Retina (tissue), 1 donor: ENCODE measurements around the gene TENM4.

Experiments used
- DNase-seq: peaks from one replicate; pipeline ENCODE4 v3.0.0-alpha.2; 2016

The TENM4 gene

DNA sequence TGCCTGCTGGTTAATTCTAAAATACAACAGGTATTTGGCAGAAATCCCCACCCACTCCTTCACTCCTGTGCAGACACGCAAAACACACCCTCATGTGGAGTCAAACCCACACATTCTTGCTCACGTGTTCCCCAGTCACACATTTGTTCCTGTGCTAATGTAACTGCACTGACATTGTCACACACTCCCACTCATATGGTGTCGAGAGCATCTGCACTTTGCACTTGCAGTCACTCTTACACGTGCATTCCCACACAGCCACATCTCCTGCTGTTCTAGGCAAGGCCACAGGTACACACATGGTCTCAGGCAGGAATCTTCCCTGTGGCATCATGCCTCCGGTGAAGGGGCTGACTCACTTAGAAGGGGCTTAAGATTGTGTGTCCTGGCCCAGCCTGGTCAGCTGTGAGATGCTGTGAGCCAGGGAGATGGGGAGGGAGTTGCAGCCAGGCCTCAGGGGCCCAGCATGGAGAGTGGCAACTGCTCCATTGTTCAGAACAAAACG lies 395.0 kb downstream of the TENM4 start:
- peak; percentile 66 for DNase-seq

DNA sequence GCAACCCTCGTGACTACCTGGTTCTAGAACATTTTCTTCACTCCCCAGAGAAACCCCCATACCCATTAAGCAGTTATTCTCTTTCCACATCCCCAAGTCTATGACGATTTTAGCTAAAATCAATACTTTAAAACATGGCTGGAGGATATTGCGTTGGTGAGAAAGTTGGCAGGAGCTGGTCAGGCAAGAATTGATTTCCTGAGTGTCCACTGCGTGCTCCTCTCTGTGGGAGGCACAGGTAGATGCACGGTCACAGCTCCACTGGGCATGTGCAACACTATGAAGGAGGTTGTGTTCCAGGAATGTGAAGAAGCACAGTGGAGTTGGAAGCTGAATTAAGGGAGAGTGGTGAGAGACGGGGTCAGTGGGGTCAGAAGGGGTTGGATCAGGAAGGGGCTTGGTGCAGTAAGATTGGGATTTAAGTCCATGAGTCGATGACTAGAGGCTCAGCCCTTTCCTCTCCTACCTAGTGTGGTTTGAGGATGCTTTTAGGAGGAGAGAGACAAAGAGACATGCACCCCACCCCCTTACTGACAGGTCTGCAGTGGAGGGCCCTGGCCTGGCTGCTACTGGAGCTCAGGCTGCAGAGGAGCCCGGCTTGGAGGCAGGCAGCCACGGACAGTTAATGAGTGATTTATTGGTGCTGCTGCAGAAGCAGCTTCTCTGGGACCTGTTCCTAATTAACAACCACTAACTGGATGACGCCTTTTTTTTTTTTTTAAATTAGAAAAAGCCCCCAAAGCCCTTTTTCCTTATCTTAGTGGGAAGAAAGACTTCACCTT lies 395.6 kb downstream of the TENM4 start:
- peak; percentile 57 for DNase-seq

DNA sequence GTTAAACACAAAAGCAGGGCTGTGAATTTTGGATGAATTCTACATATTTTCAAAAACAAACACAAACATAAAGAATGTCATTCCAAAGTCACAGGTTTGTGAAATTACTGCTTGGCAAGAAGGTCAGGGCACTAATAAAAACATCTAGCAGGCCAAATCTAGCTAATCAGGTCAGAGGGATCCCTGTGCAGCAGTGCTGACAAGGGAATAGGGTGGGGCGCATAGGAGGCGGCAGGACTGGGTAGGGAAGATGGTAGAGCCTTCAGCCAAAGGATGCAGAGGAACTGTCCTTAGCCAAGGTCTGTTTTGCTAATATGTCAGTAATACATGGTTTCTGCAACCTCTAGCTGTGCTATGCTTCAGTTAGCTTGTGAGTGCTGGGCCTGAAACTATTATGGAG lies 396.6 kb downstream of the TENM4 start:
- no peak for DNase-seq

DNA sequence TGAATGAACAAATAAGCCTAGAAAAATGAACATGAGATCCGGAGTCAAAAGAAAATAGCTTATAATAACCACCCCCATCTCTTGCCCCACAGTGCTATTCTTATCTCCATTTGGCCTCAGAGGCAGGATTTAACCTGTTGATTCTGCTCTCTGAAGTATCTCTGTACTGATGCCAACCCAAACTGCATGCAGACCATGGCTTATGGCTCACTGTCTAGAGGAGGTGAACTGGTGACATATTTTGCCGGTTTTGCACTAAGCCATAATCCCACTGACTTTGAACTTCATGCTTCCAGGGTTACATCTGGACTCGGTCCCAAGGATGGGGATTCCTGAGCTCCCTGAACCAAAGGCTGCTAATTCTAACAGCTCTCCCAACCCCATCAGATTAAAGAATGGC lies 397.1 kb downstream of the TENM4 start:
- no peak for DNase-seq

DNA sequence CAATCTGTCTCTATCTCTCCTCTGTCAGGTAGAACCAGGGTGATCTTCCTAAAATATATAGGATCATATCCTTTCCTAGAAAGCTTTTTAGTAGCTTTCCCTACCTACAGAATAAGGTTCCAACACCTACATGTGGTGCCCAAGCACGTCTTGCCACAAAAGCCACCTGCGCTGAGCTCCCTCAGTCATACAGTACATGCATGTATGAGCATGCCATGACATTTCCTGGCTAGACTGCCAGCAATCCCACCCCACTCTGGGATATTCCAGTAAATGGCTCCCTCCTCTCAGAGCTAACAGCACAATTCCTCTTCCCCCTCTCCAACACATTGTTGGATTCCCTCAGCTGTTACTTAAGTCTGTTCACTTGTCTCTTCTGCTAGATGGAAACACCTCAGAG lies 398.0 kb downstream of the TENM4 start:
- DNase-seq = no peak

DNA sequence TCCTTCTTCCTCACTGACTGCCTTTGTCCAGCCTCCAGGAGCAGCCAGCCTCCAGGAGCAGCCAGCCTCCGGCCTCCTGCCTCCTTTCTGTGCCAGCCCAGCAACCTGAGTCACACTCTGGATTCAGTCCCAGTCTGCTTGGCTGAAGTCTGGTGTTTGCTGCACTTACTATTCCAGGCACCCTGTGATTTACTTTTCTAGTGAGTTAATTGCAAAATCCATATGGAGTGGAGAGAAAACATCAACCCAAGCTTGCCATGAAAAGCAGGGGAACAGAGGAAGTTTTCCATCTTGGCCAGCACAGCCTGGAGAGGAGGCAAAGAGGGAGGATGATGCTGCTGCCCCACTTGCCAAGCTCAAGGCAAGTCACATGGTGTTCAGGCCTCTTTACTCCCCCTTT lies 400.5 kb downstream of the TENM4 start:
- no peak for DNase-seq

DNA sequence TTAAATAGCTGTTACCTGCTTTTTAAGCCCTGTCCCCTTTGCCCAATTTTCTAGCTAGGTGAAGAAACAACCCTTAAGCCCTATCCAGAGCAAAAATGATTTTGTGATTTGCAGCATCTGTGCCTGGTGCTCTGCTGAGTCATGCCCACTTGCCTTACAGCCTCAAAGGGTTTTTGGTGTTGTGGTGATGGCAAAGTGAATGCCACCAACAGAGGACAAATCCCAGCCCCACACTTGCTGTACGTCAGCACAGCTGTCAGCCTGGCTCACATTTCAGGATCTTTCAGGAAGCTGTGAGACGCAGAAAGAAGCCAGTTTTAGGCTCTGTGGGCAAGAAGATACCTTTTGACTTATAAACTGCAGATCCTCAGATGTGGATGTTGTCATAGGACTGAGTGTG lies 401.7 kb downstream of the TENM4 start:
- DNase-seq = no peak

DNA sequence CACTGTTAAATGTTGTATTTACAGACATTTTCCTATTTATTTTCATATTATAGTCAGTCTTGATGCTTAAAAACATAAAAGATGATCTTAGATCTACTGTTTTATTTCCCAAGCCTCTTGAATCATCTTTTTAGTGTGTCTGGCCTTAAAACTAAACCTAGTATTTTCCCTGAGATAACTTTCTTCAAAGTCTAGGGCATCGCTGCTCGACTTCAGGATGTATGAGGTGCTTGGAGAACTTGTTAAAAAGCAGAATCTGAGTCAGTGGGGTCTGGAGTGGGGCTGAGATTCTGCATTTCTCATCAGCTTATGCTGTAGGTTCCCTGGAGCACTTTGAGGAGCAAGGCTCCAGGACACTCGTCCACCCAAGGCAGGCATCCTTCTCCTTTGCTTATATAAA lies 404.9 kb downstream of the TENM4 start:
- no peak for DNase-seq

DNA sequence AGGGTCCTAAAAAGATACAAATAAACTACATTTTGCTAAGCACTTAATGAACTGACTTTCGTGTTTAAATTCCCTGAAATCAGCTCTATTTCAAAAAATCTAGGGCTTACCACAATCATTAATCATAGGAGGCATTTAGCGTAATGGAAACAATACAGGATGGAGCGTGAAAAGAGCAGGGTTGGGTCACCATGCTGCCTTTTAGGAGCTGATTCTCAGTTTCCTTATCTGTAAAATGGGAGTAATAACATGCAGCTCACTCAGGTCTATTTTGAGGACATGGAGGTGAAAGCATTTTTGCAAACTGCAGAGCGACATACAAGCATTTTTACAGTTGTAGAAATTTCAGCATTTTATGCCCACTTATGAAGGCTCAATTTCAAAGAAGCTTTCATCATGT lies 407.0 kb downstream of the TENM4 start:
- no peak for DNase-seq

DNA sequence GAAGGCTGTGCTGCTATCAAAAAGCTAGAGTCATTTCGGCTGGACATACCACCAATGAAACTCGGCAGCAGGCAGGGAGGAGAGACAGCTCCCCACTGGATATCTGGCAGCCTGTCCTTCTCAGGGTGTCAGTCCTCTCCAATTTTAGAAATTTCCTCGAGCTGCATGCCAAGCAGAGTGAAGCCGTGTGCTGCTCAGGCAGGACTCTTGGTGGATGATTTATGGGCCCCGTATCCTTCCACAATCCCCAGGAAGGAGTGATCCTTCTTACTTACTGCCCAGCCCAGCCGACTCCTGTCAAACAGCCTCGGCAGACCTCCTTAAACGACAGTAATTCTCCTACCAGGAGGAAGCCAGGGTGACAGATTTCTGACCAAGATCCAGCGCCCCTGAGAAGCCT lies 410.4 kb downstream of the TENM4 start:
- DNase-seq = no peak

DNA sequence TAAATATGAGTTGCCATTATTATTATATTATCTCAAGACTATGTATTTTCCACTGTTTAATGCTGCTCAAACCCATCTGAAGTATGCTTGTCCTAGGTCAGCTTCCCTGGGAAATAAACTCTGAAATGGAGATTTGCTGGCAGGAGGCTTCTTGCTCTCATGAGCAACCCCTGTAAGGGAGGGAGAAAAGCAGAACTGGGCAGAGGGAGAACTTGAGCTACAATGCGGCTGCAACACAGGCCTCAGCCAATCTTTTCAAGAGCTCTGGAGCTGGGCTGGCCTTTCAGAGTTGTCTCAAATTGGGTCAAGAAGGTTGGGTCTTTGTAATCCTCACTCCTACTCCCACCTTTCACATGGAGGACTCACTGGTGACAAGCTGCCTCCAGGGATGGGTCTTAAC lies 412.6 kb downstream of the TENM4 start:
- no peak for DNase-seq

DNA sequence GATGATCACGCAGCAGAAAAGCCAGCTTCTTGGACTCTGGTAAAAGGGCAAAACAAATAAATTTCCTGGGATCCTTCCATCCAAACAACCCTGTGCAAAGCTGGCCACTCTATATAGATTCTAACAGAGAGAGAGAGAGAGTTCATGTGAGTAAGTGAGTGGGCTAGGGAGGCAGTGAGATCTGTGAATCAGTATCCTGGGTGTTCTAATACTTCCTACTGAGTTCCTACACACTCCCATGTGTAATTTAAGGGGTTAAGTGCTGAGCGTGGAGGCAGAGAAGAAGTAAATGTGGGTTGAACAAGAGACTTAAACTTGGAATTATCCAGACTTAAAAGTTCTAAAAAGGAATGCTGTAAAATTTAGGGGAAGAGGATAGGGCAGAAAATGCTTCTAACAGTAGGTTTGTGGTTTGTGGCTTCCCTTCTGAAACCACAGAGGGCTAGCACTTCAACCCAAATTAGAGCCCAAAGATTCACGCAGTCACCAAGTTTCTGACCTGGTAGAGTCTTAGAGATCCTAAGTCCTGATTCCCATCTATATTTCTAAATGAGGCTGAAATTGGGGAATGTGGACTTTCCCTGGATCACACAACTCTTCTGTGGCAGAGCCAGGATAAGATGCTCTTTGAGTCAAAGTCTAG lies 413.9 kb downstream of the TENM4 start:
- DNase-seq = no peak

DNA sequence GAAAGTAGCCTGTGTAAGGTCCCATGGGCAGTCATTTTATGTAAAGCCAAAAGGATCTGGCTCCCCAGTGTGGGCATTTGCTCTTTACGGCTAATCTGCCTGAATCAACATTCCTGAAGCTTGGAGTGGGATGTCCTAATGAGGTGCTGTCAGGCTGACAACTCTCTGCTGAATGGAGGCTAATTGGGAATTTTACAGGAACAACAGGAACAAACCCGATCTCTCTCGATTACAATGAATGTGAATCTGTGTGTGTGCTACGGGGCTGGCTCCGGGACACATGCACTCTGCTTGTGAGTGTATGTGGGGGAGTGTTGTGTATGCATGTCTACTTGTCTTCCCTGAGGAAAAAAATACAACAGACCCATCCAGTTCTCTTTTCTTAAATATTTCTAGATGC lies 415.2 kb downstream of the TENM4 start:
- DNase-seq = peak; percentile 42

DNA sequence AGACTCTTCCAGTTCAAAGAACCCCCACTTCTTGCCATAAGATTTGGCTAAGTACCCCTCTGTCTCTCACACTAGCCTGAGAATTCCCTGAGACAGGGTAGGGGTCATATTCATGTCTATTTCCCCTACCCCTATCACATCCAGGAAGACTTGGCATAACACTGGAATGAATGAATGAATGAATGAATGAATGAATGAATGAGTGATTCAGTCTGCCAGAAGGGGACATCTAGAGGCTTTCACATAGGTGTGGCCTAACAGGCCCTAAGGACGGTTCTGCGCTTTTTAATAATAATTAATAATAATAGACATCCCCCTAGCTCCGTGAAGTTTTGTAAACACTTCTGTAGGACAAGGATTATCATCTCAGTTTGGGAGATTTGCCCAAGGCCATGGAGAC lies 415.7 kb downstream of the TENM4 start:
- DNase-seq = no peak

DNA sequence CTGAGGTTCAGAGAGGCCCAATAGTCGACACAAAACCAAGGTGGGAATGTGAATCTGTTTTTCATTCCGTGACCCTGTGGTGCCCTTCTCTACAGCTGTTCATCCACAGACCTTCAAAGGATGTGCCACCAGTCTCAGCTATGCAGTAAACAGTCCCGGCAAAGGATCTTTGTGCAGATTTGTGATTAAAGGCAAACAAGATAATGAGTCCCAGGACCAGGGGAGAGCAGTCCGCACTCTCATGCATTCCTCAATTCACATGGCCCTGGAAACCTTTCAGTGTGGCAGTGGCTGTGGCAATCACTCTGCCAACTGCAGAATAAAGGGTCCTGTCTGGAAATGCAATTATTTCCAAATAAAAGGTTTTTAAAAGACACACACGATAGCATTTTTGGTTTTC lies 418.6 kb downstream of the TENM4 start:
- DNase-seq = no peak

DNA sequence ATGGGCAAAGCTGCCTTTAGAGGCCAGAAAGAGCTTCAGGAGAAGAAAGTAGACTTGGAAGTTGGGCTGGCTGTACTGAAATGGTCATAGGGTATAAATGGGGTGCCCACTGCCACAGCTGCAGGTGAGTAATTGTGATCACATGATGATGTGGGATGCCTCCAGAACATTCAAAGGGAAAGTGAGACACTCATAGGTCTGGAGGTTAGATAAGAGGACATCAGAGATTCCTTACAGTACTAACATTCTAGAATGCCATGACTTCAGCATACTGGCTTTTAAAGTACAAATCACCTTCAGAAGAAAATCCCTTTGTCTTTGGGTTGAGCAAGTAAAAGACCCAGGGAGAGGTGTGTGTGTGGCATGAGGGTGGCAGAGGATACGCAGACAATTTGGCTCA lies 419.2 kb downstream of the TENM4 start:
- DNase-seq = no peak

DNA sequence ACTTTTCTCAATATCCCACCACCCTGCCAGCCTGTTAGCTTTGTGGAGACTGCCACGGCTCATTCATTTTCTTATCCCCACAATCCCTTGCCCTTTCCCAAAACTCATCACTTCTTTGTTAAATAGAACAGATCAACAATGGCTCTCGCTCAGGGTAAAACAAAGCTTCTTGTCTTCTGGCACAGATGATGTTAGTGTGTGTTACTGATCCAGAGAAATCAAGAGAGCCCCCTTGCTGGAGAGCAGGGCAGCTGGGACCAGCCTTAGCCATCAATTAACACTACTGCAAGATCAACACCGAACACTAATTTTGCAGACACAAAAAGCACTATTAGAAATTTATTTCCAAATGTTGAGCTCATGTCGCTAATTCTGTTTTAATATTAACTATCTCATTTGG lies 420.9 kb downstream of the TENM4 start:
- DNase-seq = peak; percentile 43

DNA sequence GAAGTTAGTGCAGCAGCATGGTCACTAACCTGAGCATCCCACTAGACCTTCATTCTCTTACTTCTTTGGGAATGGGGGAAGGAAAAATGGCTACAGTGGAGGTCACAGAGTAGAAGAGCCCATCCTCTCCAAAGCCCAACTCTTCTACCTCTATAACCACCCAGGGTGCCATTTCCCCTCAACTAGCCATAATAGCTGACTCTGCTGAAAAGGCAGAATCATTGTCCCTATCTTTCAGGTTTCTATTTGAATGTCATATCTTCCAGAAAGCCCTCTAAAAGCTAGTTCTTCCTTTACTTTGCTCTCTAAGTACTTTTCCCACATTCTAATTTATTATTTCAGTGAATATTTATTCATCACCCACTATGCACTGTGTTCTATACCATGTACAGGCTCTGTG lies 421.6 kb downstream of the TENM4 start:
- no peak for DNase-seq

DNA sequence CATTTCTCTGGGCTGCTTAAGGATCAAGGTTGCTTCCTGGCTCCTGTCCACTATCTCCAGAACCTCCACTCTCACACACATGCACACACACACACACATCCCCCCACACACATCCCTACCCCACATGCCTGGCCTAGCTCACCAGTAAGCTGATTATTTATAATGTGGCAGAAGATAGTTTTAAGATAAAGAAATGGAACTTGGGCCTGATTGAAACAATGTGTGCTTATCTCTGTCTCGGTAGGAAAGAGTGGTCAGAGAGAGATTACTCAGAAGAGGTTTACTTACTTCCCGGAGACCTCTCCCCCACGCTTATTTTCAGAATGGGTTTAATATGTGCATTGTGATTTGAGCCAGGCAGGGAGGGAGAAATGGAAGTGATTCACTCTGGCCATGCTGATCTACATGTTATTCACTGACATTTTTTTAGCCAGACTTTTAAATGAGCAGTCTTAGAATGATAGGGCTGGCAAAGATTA lies 422.4 kb downstream of the TENM4 start:
- no peak for DNase-seq

DNA sequence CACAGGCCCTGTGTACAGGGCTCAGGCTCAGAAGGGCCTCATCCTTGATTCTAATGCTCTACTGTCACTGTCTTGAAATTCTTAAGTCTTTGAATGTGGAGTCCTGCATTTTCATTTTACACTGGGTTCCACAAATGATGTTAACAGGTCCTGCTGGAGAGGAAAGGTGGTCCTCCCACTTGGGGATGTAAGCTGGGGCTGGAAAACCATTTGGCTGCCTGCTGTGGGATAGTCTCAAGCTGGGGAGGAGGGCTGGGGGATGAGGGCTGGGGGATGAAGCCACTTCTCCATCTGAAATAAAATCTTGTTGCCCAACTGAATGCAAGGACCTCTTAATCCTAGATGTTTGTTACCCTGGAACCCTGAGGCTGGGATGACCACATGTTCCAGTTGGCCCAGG lies 423.0 kb downstream of the TENM4 start:
- no peak for DNase-seq

DNA sequence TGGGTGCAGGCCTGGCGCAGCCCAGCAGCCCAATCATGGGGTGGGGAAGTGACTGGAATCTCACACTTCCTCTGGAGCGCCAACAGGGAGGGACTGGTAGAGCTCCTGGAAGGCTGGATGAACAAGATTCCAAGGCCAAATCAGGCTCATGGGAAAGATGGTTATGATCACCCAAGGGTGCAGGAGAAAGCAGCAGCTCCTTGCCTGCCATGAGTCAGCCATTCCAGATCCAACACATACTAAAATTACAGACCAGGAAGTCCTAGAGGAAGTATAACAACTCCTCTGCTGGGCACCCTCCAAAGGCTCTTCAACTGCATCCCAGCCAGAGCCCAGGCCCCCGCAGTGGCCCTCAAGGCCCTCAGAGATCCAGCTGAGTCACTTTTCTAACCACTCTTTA lies 427.3 kb downstream of the TENM4 start:
- DNase-seq = no peak

DNA sequence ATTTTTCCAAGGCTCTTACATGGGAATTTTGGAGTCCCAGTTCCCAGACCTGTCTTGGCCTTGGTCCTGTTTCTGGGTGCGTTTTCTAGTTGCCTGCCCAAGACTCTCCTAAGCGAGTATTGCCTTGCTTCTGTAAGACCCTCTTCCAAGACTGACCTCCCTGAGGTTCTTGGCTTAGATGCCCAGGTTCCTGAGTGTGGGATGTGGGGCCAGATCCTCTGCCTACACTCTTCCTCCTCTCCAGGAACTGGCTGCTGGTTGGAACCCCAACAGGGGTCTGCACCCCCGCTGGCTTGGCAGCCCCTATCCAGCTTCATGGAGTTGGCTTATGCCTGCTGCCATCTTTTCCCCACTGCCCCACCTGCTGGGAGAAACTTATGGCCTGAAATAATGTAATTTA lies 429.5 kb downstream of the TENM4 start:
- no peak for DNase-seq

DNA sequence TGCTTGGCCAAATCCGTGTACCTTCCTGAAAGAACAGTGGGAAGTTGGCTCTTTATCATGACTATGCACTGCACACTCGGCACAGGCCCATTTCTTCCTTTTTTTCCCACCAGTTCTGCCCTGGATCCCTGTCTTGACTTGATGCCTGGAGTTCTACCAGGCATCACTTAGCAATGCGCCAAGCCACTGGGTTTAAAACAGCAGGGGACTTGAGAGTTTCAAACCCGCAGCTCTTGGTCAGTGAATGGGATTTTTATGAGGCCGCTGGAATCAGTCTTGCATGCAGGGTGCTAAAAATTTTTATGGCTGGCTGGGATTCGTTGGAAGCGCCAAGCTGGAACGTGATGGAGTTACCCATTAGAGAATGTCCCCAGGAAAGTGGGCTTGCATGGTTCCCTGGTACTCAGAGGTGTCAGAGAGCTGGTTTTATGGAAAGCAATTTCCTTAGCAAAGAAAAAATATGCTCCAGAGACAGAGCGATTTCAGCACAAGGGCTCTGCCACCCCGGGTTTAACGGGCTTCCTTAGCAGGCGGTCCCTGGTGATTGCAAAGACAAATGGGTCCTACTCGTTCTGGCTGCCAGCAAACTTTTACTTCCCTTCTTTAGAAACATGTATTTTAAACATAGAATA lies 432.9 kb downstream of the TENM4 start:
- no peak for DNase-seq

DNA sequence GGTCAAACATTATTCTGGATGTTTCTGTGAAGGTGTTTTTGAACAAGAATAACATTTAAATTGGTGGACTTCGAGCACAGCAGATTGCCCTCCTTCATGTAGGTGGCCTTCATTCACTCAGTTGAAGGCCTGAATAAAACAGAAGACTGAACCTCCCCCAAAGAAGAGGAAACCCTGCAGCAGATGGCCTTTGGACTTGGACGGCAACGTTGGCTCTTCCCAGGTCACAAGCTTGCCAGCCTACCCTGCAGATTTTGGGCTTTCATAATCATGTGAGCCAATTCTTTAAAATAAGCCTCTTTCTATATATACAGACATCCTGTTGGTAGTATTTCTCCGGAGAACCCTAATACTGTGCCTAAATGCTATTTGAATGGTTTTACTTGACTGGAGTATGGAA lies 434.0 kb downstream of the TENM4 start:
- DNase-seq = no peak
